Measurements from ENCODE around the gene BPGM.

BPGM gene

GRCh38 chr7:134646425-134647305 lies at the start of gene BPGM:
TSS of gene BPGM (plus strand) at chr7:134646853. CDS start at chr7:134661508, 14,655 bp downstream.
- DNase-seq, result peak; percentile 97

- DNase-seq, result no peak
Observed at GRCh38 chr7:134599371-134599770, 47.3 kb upstream of the BPGM start.

GRCh38 chr7:134601459-134601858 lies 45.2 kb upstream of the BPGM start:
- no peak for DNase-seq

GRCh38 chr7:134602881-134603451 lies 43.7 kb upstream of the BPGM start:
- DNase-seq, result no peak

GRCh38 chr7:134605978-134606923 lies 40.4 kb upstream of the BPGM start:
- DNase-seq, result no peak

GRCh38 chr7:134611611-134612151 lies 35.0 kb upstream of the BPGM start:
- no peak for DNase-seq

GRCh38 chr7:134612197-134612596 lies 34.5 kb upstream of the BPGM start:
- DNase-seq, result no peak

- DNase-seq, result peak; percentile 78
Observed at GRCh38 chr7:134613623-134614347, 32.9 kb upstream of the BPGM start.

GRCh38 chr7:134616611-134617010 lies 30.0 kb upstream of the BPGM start:
- DNase-seq, result no peak

- no peak for DNase-seq
Observed at GRCh38 chr7:134618756-134619530, 27.7 kb upstream of the BPGM start.

- DNase-seq, result peak; percentile 66
Observed at GRCh38 chr7:134619627-134620331, 26.9 kb upstream of the BPGM start.

GRCh38 chr7:134622303-134622995 lies 24.2 kb upstream of the BPGM start:
- DNase-seq, result no peak

- no peak for DNase-seq
Observed at GRCh38 chr7:134623193-134623592, 23.5 kb upstream of the BPGM start.

- DNase-seq, result no peak
Observed at GRCh38 chr7:134625550-134625949, 21.1 kb upstream of the BPGM start.

- DNase-seq, result no peak
Observed at GRCh38 chr7:134627109-134627774, 19.4 kb upstream of the BPGM start.

GRCh38 chr7:134627775-134628153 lies 18.9 kb upstream of the BPGM start:
- no peak for DNase-seq

GRCh38 chr7:134629445-134629844 lies 17.2 kb upstream of the BPGM start:
- no peak for DNase-seq

GRCh38 chr7:134630237-134630636 lies 16.4 kb upstream of the BPGM start:
- DNase-seq, result no peak

- no peak for DNase-seq
Observed at GRCh38 chr7:134630893-134631292, 15.8 kb upstream of the BPGM start.

GRCh38 chr7:134632052-134632451 lies 14.6 kb upstream of the BPGM start:
- DNase-seq, result no peak

Data from NCI-H226 (cell line).